ENCODE data around the gene GOLT1A. TPM values are rescaled to one million over a fixed set of nuclear protein-coding genes. Genes with fewer than 3 reads are reported as not detected.

Gene GOLT1A
- total and polyA plus RNA-seq, 10 of the 15 experiments (the other 5 are each of a cell fraction or from before 2014, with no cell fraction given): 0.09 to 0.46 TPM; not detected in 8

GRCh38 chr1:204259782-204260181 is 46.0 kb upstream of the GOLT1A start (continued):
- TF ChIP-seq ATF2 (IDR thresholded peaks at IDR 0.05; ENCODE audit: low read length) (no peak), HDGF (IDR thresholded peaks at IDR 0.05) (no peak), TCF7 (IDR thresholded peaks at IDR 0.05; ENCODE audit: borderline replicate concordance) (no peak), GABPA (IDR thresholded peaks at IDR 0.05; ENCODE audit: low read depth) (no peak), MLLT1 (IDR thresholded peaks at IDR 0.05) (no peak)

- Histone ChIP-seq H3K79me2 (ENCODE audit: control insufficient read depth, insufficient read depth, low read length) (no peaks in the 10 kb centered on the region), H3K36me3 (ENCODE audit: control insufficient read depth in 2 of 2, insufficient read depth in 2 of 2, low read length in 1 of 2) (no peaks in the 10 kb centered on the region), H3K4me3 (no peak overlapping the region), H3K27me3 (replicated peaks in 1 of 2; ENCODE audit: control insufficient read depth in 2 of 2, insufficient read depth in 2 of 2, low read length in 1 of 2) (peaks cover 2 to 8% of the 10 kb centered on the region in 2 experiments; a peak in 3 of 4 replicates), H3K4me2 (ENCODE audit: control insufficient read depth, insufficient read depth) (no peak overlapping the region), H3K27ac (ENCODE audit: control insufficient read depth, insufficient read depth) (no peak overlapping the region), H3K9ac (ENCODE audit: control insufficient read depth, insufficient read depth, low read length) (no peak overlapping the region), H2AFZ (ENCODE audit: control insufficient read depth, low read depth, low read length) (no peak overlapping the region), H3K9me3 (replicated peaks; ENCODE audit: control insufficient read depth, insufficient read depth, low read length) (no peaks in the 10 kb centered on the region), H3K4me1 (ENCODE audit: control insufficient read depth, insufficient read depth, low read length) (no peaks in the 10 kb centered on the region), H4K20me1 (ENCODE audit: control insufficient read depth, insufficient read depth) (no peaks in the 10 kb centered on the region; the same call in 1 of the 2 replicates)
- in situ Hi-C loops (cut with MboI) (no loop called here), intact Hi-C loops (cut with micrococcal nuclease; ENCODE audit: unreplicated experiment) (no loop called here)
- CTCF ChIA-PET: interaction anchor here (0.6 to 7.5 kb wide), 28 partner anchors 9 to 244 kb away, joined by 3 to 153 read pairs (median 4); partner anchors contain the start of genes GOLT1A and PLEKHA6
- ATAC-seq: no peak
- 56% methylated on average over 18 of the region's 18 CpGs for WGBS (ENCODE audit: insufficient coverage, insufficient replicate concordance, low lambda C conversion rate, missing lambda C conversion rate)
- no TSS peak for BruUV-seq (replicated peaks)
- TF ChIP-seq SMAD1 (IDR thresholded peaks at IDR 0.05; ENCODE audit: low read depth, partially characterized antibody) (no peak), PBX3 (IDR thresholded peaks at IDR 0.05; ENCODE audit: insufficient replicate concordance, low read depth, low read length) (no peak), ZNF217 (IDR thresholded peaks at IDR 0.05) (no peak), JUND (IDR thresholded peaks at IDR 0.05; ENCODE audit: low read depth, low read length) (no peak), MXI1 (IDR thresholded peaks at IDR 0.05; ENCODE audit: low read depth, low read length) (no peak), SMARCA5 (IDR thresholded peaks at IDR 0.05) (no peak), CHD1 (IDR thresholded peaks at IDR 0.05; ENCODE audit: low read depth, low read length) (no peak), SP1 (IDR thresholded peaks at IDR 0.05; ENCODE audit: low read depth, low read length) (no peak), NR2C2 (IDR thresholded peaks at IDR 0.05; ENCODE audit: borderline replicate concordance, control insufficient read depth, insufficient read length, low read depth) (no peak)
- no peak for FAIRE-seq
- DNase-seq (ENCODE audit: low read depth, low spot score): no peak
- RAD21 ChIA-PET (ENCODE audit: unreplicated experiment): interaction anchor here (0.8 to 4.8 kb wide), 12 partner anchors 8 to 246 kb away, joined by 3 to 57 read pairs (median 3); partner anchors contain the start of gene PLEKHA6
- SMC1A ChIA-PET (ENCODE audit: uncharacterized antibody, unreplicated experiment): interaction anchor here (0.6 to 8.4 kb wide), 11 partner anchors 11 to 504 kb away, joined by 3 to 86 read pairs (median 3); partner anchors contain the start of gene PLEKHA6
- POLR2A ChIA-PET: no interaction called here
These were observed 45.4 kb upstream of the GOLT1A start for GRCh38 chr1:204259196-204259595.
